ENCODE results near the gene NUDT16. TPM values are rescaled to one million over a fixed set of nuclear protein-coding genes. Genes with fewer than 3 reads are reported as not detected.
A peak's percentile ranks its signal among the peaks of the same experiment; 100 is the strongest.

Gene NUDT16
- 10 to 100 TPM; 10.4 to 19.7 (median 12.5) TPM for total RNA-seq

GRCh38 chr3:131381445-131382291, at the start of gene NUDT16:
NUDT16 (plus strand) TSS chr3:131381774; CDS start chr3:131381805, 31 bp downstream.
- WGBS, 2 donors: 0 to 1% methylated on average over 29 to 39 of the region's 73 CpGs
- DNase-seq (ENCODE audit: low spot score in 2 of 2): peak; percentile 100
- intact Hi-C loops (cut with DNase I; ENCODE audit: low total_unique reads): no loop called here
- TF ChIP-seq POLR2A (IDR thresholded peaks at IDR 0.05) (peak in 1 of 2 donors; percentile 58), CTCF (IDR thresholded peaks at IDR 0.05) (no peak)
- H3K4me3 ChIP-seq (ENCODE audit: low read depth, poor library complexity, severe bottlenecking): peak within 1 kb of the TSS; percentile 93

- no peak for DNase-seq (ENCODE audit: low spot score in 2 of 2)
- no peak overlapping the region for H3K4me3 ChIP-seq (ENCODE audit: low read depth, poor library complexity, severe bottlenecking)
- 78 to 81% methylated on average over 3 of the region's 3 CpGs for WGBS, 2 donors
- TF ChIP-seq POLR2A (IDR thresholded peaks at IDR 0.05): no peak
- TF ChIP-seq CTCF (IDR thresholded peaks at IDR 0.05): no peak
- intact Hi-C loops (cut with DNase I; ENCODE audit: low total_unique reads): no loop called here
Measured at GRCh38 chr3:131338948-131339640, 42.5 kb upstream of the NUDT16 start.

DNA sequence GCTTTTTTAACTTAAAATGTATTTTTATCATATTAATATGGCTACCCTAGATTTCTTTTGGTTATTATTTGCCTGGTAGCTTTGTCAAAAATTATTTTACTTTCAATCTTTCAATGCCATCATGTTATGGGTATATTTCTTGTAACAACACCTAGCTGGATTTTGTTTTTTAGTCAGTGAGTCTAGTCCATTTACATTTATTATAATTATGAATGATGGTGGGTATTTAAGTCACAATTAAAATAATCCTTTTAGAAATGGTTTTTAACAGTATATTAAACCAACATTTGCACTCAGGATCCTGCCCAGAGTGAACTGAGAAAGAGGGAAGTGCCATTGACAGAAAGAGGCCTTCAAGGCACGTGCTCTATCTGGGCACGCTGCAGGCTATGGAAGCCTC, 39.8 kb upstream of the NUDT16 start:
- intact Hi-C loops (cut with DNase I; ENCODE audit: low total_unique reads): no loop called here
- DNase-seq (ENCODE audit: low spot score in 2 of 2): no peak
- no peak for TF ChIP-seq CTCF (IDR thresholded peaks at IDR 0.05)
- no peak for TF ChIP-seq POLR2A (IDR thresholded peaks at IDR 0.05)
- no peak overlapping the region for H3K4me3 ChIP-seq (ENCODE audit: low read depth, poor library complexity, severe bottlenecking)
- WGBS, 2 donors: 93 to 97% methylated on average over 2 of the region's 2 CpGs

- intact Hi-C loops (cut with DNase I; ENCODE audit: low total_unique reads): no loop called here
- 70 to 95% methylated on average over 2 of the region's 2 CpGs for WGBS, 2 donors
Measured at GRCh38 chr3:131348911-131349310, 32.7 kb upstream of the NUDT16 start.

GRCh38 chr3:131349454-131349853, 32.1 kb upstream of the NUDT16 start:
- no peak overlapping the region for H3K4me3 ChIP-seq (ENCODE audit: low read depth, poor library complexity, severe bottlenecking)
- 82 to 89% methylated on average over 5 of the region's 5 CpGs for WGBS, 2 donors
- no peak for DNase-seq (ENCODE audit: low spot score in 2 of 2)
- intact Hi-C loops (cut with DNase I; ENCODE audit: low total_unique reads): no loop called here
- TF ChIP-seq CTCF (IDR thresholded peaks at IDR 0.05): no peak

More at GRCh38 chr3:131348911-131349310, 32.7 kb upstream of the NUDT16 start:
- H3K4me3 ChIP-seq (ENCODE audit: low read depth, poor library complexity, severe bottlenecking): no peak overlapping the region
- DNase-seq (ENCODE audit: low spot score in 2 of 2): no peak
- TF ChIP-seq POLR2A (IDR thresholded peaks at IDR 0.05) (no peak), CTCF (IDR thresholded peaks at IDR 0.05) (no peak)

Data from lower leg skin (tissue), 4 donors.